Left ventricle myocardium inferior (tissue), 1 donor: ENCODE results near the gene SP100. TPM values are rescaled to one million over a fixed set of nuclear protein-coding genes. Genes with fewer than 3 reads are reported as not detected.
A peak's percentile ranks its signal among the peaks of the same experiment; 100 is the strongest.
"Not testable (repeated sequence)": the region's sequence is repeated elsewhere in the genome, so short reads cannot be mapped to it uniquely, and the experiment has no call there.

Experiments used
- DNase-seq: peaks from one replicate; pipeline ENCODE4 v3.0.0-alpha.2; 2020
- H3K27ac ChIP-seq: fragments of 200-600 bp; replicated peaks from 2 replicates; pipeline ENCODE4 v1.8.0; 2021
- H3K27me3 ChIP-seq: fragments of 200-600 bp; 2 replicates; pipeline ENCODE4 v1.8.0; 2021; ENCODE audit warnings: low read depth
- H3K36me3 ChIP-seq: fragments of 200-600 bp; 2 replicates; pipeline ENCODE4 v1.8.0; 2021
- H3K4me1 ChIP-seq: fragments of 200-600 bp; 2 replicates; pipeline ENCODE4 v1.8.0; 2021
- H3K4me3 ChIP-seq: fragments of 200-600 bp; 2 replicates; pipeline ENCODE4 v1.8.0; 2021; ENCODE audit warnings: mild to moderate bottlenecking, moderate library complexity
- H3K9me3 ChIP-seq: fragments of 200-600 bp; replicated peaks from 2 replicates; pipeline ENCODE4 v1.8.0; 2021
- CTCF ChIP-seq: fragments of 200-600 bp; IDR thresholded peaks from 2 replicates; pipeline ENCODE4 v1.8.0; 2021; ENCODE audit warnings: antibody characterized with exemption, mild to moderate bottlenecking, borderline replicate concordance
- intact Hi-C: fragments of 100-400 bp; cut with micrococcal nuclease; formaldehyde crosslinking; loops from one replicate; pipeline ENCODE4 v1.11.0; 2022
- total RNA-seq: library from RNA; stranded (reverse); fragmentation: NEBNext Ultra II Directional; extraction: Animal tissue kit (Norgen Biotek cat#: 25700); gene quantifications from one replicate; pipeline ENCODE4 v1.2.1, GENCODE V29; 2021
- donor health status: DM: no; HTN: yes; CAD: no; lungs with severe emphysema.

SP100 gene
- total RNA-seq, 1 donor from 2014 or later: 76.9 TPM

- peak; percentile 13 for TF ChIP-seq CTCF
- DNase-seq, H3K27me3 ChIP-seq, intact Hi-C loops, H3K4me1 ChIP-seq, H3K4me3 ChIP-seq: not testable (repeated sequence)
- Histone ChIP-seq H3K36me3 (peaks cover 45% of the 10 kb centered on the region), H3K27ac (peak overlapping the region; percentile 43), H3K9me3 (peaks cover 12% of the 10 kb centered on the region)
Observed at GRCh38 chr2:230398698-230399097, 17.3 kb upstream of the SP100 start.

GRCh38 chr2:230400041-230400440 lies 16.0 kb upstream of the SP100 start:
- intact Hi-C loops: no loop called here
- H3K36me3 ChIP-seq: peaks cover 38% of the 10 kb centered on the region

GRCh38 chr2:230400454-230400853 lies 15.5 kb upstream of the SP100 start:
- intact Hi-C loops: no loop called here
- Histone ChIP-seq H3K4me1 (peaks cover 3% of the 10 kb centered on the region), H3K27me3 (no peaks in the 10 kb centered on the region), H3K27ac (no peak overlapping the region), H3K36me3 (peaks cover 34% of the 10 kb centered on the region), H3K4me3 (no peak overlapping the region), H3K9me3 (peaks cover 10% of the 10 kb centered on the region)
- no peak for DNase-seq
- TF ChIP-seq CTCF: no peak

More at GRCh38 chr2:230400041-230400440, 16.0 kb upstream of the SP100 start:
- Histone ChIP-seq H3K27me3 (no peaks in the 10 kb centered on the region), H3K9me3 (peaks cover 12% of the 10 kb centered on the region), H3K4me3 (no peak overlapping the region), H3K27ac (no peak overlapping the region), H3K4me1 (peaks cover 3% of the 10 kb centered on the region)
- DNase-seq: no peak
- TF ChIP-seq CTCF: no peak

GRCh38 chr2:230401026-230401425 lies 15.0 kb upstream of the SP100 start:
- H3K4me3 ChIP-seq, H3K27me3 ChIP-seq, intact Hi-C loops, H3K27ac ChIP-seq, H3K4me1 ChIP-seq, DNase-seq, H3K9me3 ChIP-seq: not testable (repeated sequence)
- peaks cover 30% of the 10 kb centered on the region for H3K36me3 ChIP-seq

GRCh38 chr2:230403746-230404145 lies 12.3 kb upstream of the SP100 start:
- intact Hi-C loops: no loop called here
- Histone ChIP-seq H3K27ac (no peak overlapping the region), H3K36me3 (peaks cover 24% of the 10 kb centered on the region)

GRCh38 chr2:230405824-230406223 lies 10.2 kb upstream of the SP100 start:
- H3K4me1 ChIP-seq: peaks cover 30% of the 10 kb centered on the region
- H3K27me3 ChIP-seq: no peaks in the 10 kb centered on the region
- H3K27ac ChIP-seq: no peak overlapping the region
- H3K36me3 ChIP-seq: peaks cover 16% of the 10 kb centered on the region
- no peak for DNase-seq
- H3K9me3 ChIP-seq: no peaks in the 10 kb centered on the region
- intact Hi-C loops: no loop called here
- H3K4me3 ChIP-seq: no peak overlapping the region
- no peak for TF ChIP-seq CTCF

More at GRCh38 chr2:230403746-230404145, 12.3 kb upstream of the SP100 start:
- H3K4me1 ChIP-seq: peaks cover 12% of the 10 kb centered on the region
- H3K4me3 ChIP-seq: no peak overlapping the region
- no peak for TF ChIP-seq CTCF
- H3K27me3 ChIP-seq: no peaks in the 10 kb centered on the region
- no peak for DNase-seq
- H3K9me3 ChIP-seq: no peaks in the 10 kb centered on the region
